Large intestine (tissue), 3 donors: Measurements from ENCODE around the gene CBLB. TPM values are rescaled to one million over a fixed set of nuclear protein-coding genes. Genes with fewer than 3 reads are reported as not detected.

ENCODE experiments used
- DNase-seq, 2 donors: peaks; one replicate each; pipeline versions ENCODE4 v3.0.0 to v3.0.0-alpha.2; 2013
- H3K27ac ChIP-seq: one replicate; pipeline ENCODE4 v1.5.1; 2013; ENCODE audit warnings: low read length
- H3K27me3 ChIP-seq: 2 replicates; pipeline ENCODE4 v1.6.1; 2013; ENCODE audit warnings: low read length; ENCODE audit not compliant: control insufficient read depth, insufficient read depth
- H3K36me3 ChIP-seq: 2 replicates; pipeline ENCODE4 v1.6.1; 2013; ENCODE audit warnings: low read length; ENCODE audit not compliant: control insufficient read depth, insufficient read depth
- H3K4me1 ChIP-seq: one replicate; pipeline ENCODE4 v1.6.1; 2013; ENCODE audit warnings: low read length; ENCODE audit not compliant: control insufficient read depth, insufficient read depth
- H3K4me3 ChIP-seq: one replicate; pipeline ENCODE4 v1.5.1; 2013; ENCODE audit warnings: low read length
- H3K9me3 ChIP-seq: one replicate; pipeline ENCODE4 v1.6.1; 2013; ENCODE audit warnings: mild to moderate bottlenecking, low read depth, low read length, moderate library complexity; ENCODE audit not compliant: control insufficient read depth
- WGBS: methylation state at CpG from one replicate; pipeline ENCODE4 v1.1.5; 2013; ENCODE audit warnings: low lambda C conversion rate; ENCODE audit not compliant: insufficient coverage; 5-methylcytosine and 5-hydroxymethylcytosine counted together
- polyA plus RNA-seq: library from polyadenylated mRNA; unstranded; fragments of 120-200 nt; gene quantifications from one replicate; pipeline ENCODE4 v1.2.1, GENCODE V29; 2013

The CBLB gene
- polyA plus RNA-seq, 1 donor: 34.0 TPM

- WGBS: no CpG with 5 or more reads among the region's 6 CpGs
- H3K27ac ChIP-seq: no peak overlapping the region
- H3K4me3 ChIP-seq: no peak overlapping the region
- DNase-seq: no peak
- peaks cover 35% of the 10 kb centered on the region for H3K36me3 ChIP-seq
- H3K4me1 ChIP-seq: no peaks in the 10 kb centered on the region
- H3K27me3 ChIP-seq: no peaks in the 10 kb centered on the region
- H3K9me3 ChIP-seq: no peaks in the 10 kb centered on the region
These were observed 154.4 kb downstream of the CBLB start for GRCh38 chr3:105714453-105714852.

- Histone ChIP-seq H3K9me3 (no peaks in the 10 kb centered on the region), H3K4me3 (no peak overlapping the region), H3K27ac (no peak overlapping the region), H3K4me1 (no peaks in the 10 kb centered on the region), H3K36me3 (peaks cover 10% of the 10 kb centered on the region), H3K27me3 (no peaks in the 10 kb centered on the region)
- DNase-seq: no peak
- WGBS: 100% methylated on average over 1 of the region's 1 CpG
These were observed 159.8 kb downstream of the CBLB start for GRCh38 chr3:105708980-105709379.

DNA sequence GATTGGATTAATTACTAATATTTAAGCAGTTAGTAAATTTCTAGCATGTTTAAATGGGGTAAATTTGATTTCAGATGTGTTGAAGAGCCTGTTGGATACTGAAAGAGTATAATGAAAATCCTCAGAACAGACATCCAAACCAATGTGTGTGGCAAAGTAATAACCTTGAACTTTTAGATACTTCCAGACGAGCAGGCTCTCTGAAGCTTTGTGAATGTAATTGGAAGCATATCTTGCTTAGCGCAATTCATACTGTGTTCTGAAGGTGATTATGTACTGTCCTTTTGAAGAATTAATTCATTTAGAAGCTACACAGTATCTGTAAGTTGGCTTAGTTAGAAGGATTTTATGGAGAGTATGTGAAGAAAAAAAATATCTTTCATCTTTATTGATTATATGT lies 161.8 kb downstream of the CBLB start:
- no peaks in the 10 kb centered on the region for H3K9me3 ChIP-seq
- H3K27me3 ChIP-seq: no peaks in the 10 kb centered on the region
- H3K27ac ChIP-seq: no peak overlapping the region
- H3K4me1 ChIP-seq: no peaks in the 10 kb centered on the region
- H3K4me3 ChIP-seq: no peak overlapping the region
- WGBS: no CpG with 5 or more reads among the region's 2 CpGs
- DNase-seq: no peak
- peaks cover 5% of the 10 kb centered on the region for H3K36me3 ChIP-seq

DNA sequence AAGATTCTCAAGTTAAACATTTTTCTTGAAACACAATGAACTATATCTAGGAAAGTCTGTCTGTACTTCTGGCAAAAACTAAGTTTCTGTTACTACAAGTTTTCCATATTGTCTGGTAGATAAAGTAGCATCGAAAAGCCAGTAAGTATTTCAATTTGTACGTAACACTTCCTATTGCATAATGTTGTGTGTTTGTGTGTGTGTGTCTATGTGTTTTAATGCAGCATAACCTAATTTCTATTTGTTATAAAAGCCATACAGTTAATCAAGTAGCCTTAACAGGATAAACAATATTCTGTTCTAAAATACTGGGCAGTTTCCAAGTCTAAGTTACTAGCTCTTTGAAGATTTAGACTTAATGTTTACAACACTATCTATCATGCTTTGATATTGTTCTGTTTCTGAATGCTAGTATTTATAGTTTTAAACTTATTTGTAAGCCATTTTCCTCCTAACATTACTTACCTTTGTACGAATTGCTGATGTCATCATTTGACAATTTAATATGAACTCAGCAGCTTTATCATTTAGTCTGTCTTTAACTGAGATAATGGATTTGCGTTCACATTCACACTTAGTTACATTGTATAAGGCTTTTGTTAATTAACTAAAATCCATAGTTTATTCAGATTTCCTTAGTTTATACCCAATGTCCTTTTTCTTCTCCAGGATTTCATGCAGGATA lies 163.9 kb downstream of the CBLB start:
- no peak overlapping the region for H3K4me3 ChIP-seq
- no peaks in the 10 kb centered on the region for H3K9me3 ChIP-seq
- no peak overlapping the region for H3K27ac ChIP-seq
- H3K36me3 ChIP-seq: peaks cover 17% of the 10 kb centered on the region
- 80% methylated on average over 2 of the region's 4 CpGs for WGBS
- H3K4me1 ChIP-seq: no peaks in the 10 kb centered on the region
- H3K27me3 ChIP-seq: no peaks in the 10 kb centered on the region
- DNase-seq: no peak

- H3K27me3 ChIP-seq: no peaks in the 10 kb centered on the region
- H3K36me3 ChIP-seq: peaks cover 17% of the 10 kb centered on the region
- no peak overlapping the region for H3K27ac ChIP-seq
- WGBS: no CpG with 5 or more reads among the region's 1 CpG
- no peaks in the 10 kb centered on the region for H3K9me3 ChIP-seq
- H3K4me1 ChIP-seq: no peaks in the 10 kb centered on the region
- H3K4me3 ChIP-seq: no peak overlapping the region
- no peak for DNase-seq
These were observed 168.2 kb downstream of the CBLB start for GRCh38 chr3:105700575-105700974.

DNA sequence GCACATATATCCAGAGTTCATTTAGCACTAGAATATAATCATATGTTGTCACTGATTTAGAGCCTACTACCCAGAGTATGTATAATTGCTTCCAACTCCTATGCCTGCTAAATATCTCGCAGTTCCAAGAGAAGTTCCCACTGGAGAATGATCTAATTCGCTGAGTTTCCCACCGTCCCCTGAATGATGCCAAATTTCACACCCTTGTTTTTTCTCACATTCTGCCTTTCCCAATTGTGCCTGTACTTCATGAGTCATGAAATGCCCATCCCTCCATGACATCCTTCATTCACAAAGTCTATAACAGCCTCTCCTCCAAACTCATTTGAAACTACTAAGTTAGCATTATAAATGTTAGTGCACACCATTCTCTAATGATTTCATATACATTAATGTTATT lies 177.2 kb downstream of the CBLB start:
- Histone ChIP-seq H3K4me1 (no peaks in the 10 kb centered on the region), H3K27me3 (no peaks in the 10 kb centered on the region), H3K36me3 (peaks cover 13% of the 10 kb centered on the region), H3K27ac (no peak overlapping the region), H3K4me3 (no peak overlapping the region), H3K9me3 (no peaks in the 10 kb centered on the region)
- no peak for DNase-seq
- WGBS: 80% methylated on average over 1 of the region's 3 CpGs

DNA sequence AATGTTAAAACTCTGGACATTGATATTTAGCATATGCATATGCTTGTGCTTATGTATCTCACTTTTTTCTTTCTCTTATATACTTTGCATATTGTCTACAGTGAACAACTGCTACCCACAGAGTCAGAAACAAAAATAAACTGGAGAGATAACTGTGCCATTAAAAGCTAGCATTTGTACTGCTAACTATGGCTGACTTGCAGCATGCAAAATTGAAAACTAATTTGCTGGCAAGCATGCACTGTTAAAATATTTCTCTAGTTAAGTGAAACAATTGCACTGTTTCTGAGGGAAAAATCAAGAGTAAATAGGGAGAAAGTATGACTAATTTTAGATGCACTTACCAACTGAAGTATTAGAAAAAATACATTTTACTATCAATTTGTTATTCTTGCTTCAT lies 177.8 kb downstream of the CBLB start:
- no peak for DNase-seq
- Histone ChIP-seq H3K9me3 (no peaks in the 10 kb centered on the region), H3K4me1 (no peaks in the 10 kb centered on the region), H3K36me3 (peaks cover 13% of the 10 kb centered on the region), H3K4me3 (no peak overlapping the region), H3K27me3 (no peaks in the 10 kb centered on the region), H3K27ac (no peak overlapping the region)

DNA sequence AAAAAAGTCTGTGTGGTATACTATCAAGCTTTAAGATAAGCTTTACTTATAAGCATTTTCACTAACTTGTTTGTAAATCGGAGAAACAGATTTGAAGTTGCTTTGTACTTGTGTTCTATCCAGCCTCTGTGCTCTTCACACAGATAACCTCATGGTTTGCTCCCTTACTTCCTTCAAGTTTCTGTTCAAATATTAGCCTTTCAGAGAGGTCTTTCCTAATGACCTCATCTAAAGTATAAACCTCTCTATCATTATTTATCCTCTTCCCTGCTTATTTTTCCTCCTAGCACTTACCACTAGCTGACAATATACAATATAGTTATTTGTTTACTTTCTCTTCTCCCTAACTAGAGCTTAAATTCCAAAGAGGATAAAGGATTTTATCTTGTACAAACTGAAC lies 180.0 kb downstream of the CBLB start:
- H3K4me3 ChIP-seq: no peak overlapping the region
- DNase-seq: no peak
- no peaks in the 10 kb centered on the region for H3K27me3 ChIP-seq
- H3K4me1 ChIP-seq: no peaks in the 10 kb centered on the region
- peaks cover 14% of the 10 kb centered on the region for H3K36me3 ChIP-seq
- H3K9me3 ChIP-seq: no peaks in the 10 kb centered on the region
- no CpG with 5 or more reads among the region's 1 CpG for WGBS
- H3K27ac ChIP-seq: no peak overlapping the region

- H3K9me3 ChIP-seq: no peaks in the 10 kb centered on the region
- no peak for DNase-seq
- peaks cover 7% of the 10 kb centered on the region for H3K36me3 ChIP-seq
- no peaks in the 10 kb centered on the region for H3K4me1 ChIP-seq
- no peak overlapping the region for H3K4me3 ChIP-seq
- H3K27ac ChIP-seq: no peak overlapping the region
- WGBS: no CpG with 5 or more reads among the region's 2 CpGs
- H3K27me3 ChIP-seq: no peaks in the 10 kb centered on the region
These were observed 182.4 kb downstream of the CBLB start for GRCh38 chr3:105686278-105686897.

DNA sequence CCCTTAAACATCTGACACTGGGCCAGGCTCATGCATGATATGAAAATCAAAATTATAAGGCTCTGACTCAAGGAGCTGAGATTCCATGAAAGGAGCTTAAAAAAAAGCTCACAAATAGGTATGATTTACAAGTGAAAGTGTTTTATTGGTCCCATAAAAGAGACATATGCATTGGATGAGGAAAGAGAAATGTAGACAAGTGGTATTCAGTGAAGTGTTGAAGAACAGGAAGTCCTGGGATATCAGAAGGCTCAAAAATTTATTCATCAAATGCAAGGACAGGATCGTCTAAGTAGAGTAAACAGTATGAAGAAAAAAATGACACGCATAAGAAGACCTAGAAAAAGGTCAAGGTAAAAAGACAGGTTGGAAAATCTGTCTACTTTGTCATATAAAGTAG lies 188.9 kb downstream of the CBLB start:
- Histone ChIP-seq H3K36me3 (peaks cover 29% of the 10 kb centered on the region), H3K4me1 (no peaks in the 10 kb centered on the region), H3K27me3 (no peaks in the 10 kb centered on the region), H3K4me3 (no peak overlapping the region), H3K9me3 (no peaks in the 10 kb centered on the region), H3K27ac (no peak overlapping the region)
- WGBS: 67% methylated on average over 1 of the region's 2 CpGs
- no peak for DNase-seq

GRCh38 chr3:105678017-105678416 lies 190.8 kb downstream of the CBLB start:
- Histone ChIP-seq H3K27ac (no peak overlapping the region), H3K9me3 (no peaks in the 10 kb centered on the region), H3K27me3 (no peaks in the 10 kb centered on the region), H3K4me3 (no peak overlapping the region), H3K4me1 (no peaks in the 10 kb centered on the region), H3K36me3 (peaks cover 38% of the 10 kb centered on the region)
- DNase-seq: no peak
- 90% methylated on average over 3 of the region's 3 CpGs for WGBS
